ENCODE measurements around the gene GPATCH3. TPM values are rescaled to one million over a fixed set of nuclear protein-coding genes. Genes with fewer than 3 reads are reported as not detected.

GPATCH3 gene
- total RNA-seq, 4 donors from 2014 or later, result 5.4 to 13.6 (median 10.6) TPM

DNA sequence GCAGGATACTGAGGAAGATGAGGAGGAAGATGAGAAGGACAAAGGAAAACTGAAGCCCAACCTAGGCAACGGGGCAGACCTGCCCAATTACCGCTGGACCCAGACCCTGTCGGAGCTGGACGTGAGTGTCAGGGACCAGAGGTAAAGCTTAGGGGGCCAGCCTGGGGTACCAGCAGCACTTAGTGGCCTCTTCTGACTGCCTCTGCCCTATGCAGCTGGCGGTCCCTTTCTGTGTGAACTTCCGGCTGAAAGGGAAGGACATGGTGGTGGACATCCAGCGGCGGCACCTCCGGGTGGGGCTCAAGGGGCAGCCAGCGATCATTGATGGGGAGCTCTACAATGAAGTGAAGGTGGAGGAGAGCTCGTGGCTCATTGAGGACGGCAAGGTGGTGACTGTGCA, 42.4 kb upstream of the GPATCH3 start:
- TF ChIP-seq, protein P1, sequence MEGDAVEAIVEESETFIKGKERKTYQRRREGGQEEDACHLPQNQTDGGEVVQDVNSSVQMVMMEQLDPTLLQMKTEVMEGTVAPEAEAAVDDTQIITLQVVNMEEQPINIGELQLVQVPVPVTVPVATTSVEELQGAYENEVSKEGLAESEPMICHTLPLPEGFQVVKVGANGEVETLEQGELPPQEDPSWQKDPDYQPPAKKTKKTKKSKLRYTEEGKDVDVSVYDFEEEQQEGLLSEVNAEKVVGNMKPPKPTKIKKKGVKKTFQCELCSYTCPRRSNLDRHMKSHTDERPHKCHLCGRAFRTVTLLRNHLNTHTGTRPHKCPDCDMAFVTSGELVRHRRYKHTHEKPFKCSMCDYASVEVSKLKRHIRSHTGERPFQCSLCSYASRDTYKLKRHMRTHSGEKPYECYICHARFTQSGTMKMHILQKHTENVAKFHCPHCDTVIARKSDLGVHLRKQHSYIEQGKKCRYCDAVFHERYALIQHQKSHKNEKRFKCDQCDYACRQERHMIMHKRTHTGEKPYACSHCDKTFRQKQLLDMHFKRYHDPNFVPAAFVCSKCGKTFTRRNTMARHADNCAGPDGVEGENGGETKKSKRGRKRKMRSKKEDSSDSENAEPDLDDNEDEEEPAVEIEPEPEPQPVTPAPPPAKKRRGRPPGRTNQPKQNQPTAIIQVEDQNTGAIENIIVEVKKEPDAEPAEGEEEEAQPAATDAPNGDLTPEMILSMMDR (IDR thresholded peaks at IDR 0.05), result no peak

DNA sequence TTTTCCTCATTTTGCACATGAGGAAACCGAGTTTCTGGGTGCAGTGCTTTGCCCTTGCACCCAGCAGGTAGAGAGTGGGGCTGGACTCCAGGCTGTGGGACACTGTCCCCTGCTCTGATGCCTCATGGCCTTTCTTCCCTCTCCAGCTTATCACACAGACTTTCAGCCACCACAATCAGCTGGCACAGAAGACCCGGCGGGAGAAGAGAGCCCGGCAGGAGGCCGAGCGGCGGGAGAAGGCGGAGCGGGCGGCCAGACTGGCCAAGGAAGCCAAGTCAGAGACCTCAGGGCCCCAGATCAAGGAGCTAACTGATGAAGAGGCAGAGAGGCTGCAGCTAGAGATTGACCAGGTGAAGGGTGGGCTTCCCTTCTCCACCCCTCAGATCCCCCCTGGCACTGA, 41.0 kb upstream of the GPATCH3 start:
- DNase-seq (ENCODE audit: low spot score) (no peak), ATAC-seq (ENCODE audit: low FRiP score) (no peak)
- TF ChIP-seq, protein P1 (IDR thresholded peaks at IDR 0.05), result no peak

More for the DNA sequence above, 42.4 kb upstream of the GPATCH3 start:
- DNase-seq (ENCODE audit: low spot score), result no peak
- ATAC-seq (ENCODE audit: low FRiP score), result no peak

DNA sequence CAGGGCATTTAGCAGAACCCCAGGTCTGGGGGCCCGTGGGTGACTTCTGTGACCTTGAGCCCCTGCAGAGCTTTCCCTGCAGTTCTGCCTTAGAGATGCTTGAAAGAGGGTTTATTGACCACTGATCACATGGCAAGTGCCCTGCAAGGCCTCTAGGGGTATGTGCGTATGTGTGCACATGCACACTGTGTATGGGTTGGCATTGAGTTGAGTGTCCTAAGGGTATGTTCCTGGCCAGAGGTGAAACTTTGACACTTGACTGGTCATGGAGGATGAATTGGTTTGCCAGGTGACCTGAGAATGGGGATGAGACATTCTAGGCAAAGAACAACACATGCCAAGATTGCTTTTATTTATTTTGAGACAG, 38.4 kb upstream of the GPATCH3 start:
- DNase-seq (ENCODE audit: low spot score) (no peak), ATAC-seq (ENCODE audit: low FRiP score) (no peak)
- TF ChIP-seq, protein P1 (IDR thresholded peaks at IDR 0.05), result no peak

DNA sequence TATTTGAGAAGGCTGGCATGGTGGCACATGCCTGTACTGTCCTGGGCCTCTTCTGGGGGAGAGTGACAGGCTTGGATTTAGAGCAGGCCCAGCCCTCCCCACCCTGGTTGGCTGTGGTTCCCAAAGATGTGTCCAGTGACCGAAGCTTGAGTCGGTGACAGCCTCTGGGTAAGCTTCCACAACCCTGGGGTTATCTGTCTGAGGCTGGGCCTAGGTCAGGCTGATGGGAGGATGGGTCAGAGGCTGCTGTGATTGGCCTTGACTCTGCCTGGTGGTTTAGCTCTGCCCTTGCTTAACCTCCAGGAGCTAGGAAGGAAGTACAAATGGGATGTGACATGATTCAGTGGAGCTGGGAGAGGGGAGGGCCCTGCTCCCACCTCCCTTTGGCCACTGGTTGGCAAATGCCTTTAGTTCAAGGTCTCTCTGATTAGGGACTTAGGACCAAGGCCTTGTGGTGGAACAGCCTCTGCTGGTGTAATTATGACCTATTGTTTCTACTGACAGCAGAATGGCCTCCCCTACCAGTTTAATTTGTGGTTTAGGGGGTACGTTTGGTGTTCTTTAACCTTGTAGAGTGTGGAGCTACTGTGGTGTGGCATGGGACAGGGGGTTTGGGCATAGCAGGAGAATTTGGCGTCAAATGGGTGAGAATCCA, 37.9 kb upstream of the GPATCH3 start:
- TF ChIP-seq, protein P1 (IDR thresholded peaks at IDR 0.05), result no peak
- DNase-seq (ENCODE audit: low spot score), result no peak
- ATAC-seq (ENCODE audit: low FRiP score), result no peak

DNA sequence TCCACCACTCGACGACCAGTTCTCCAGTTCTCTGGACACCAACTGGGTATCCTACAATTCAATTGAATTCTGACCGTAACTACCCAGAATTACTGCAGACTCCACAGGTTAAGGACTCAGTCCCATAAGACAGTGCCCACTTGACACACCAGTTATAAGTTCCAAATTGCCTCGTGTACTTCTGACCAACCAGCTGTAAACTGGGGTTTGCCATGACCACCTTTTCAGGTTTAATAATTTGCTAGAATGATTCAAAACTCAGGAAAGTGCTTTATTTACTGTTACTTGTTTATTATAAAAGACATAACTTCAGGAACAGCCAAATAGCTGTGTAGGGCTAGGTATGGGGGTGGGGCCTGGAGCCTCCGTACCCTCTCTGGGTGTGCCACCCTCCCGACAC, 36.6 kb upstream of the GPATCH3 start:
- DNase-seq (ENCODE audit: low spot score), result no peak
- TF ChIP-seq, protein P1 (IDR thresholded peaks at IDR 0.05), result no peak

DNA sequence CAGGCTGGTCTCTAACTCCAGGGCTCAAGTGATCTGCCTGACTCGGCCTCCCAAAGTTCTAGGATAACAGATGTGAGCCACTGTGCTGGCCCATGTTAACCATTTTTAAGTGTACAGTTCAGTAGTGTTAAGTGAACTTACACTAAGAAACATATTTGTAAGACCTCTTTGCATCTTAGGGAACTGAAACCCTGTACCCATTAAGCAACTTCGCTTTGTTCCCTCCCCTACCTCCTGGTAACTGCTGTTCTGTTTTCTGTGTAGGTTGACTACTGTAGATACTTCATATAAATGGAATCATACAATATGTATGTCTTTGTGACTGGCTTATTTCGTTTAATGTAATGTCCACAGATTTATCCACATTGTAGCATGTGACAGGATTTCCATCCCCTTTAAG, 32.3 kb upstream of the GPATCH3 start:
- TF ChIP-seq, protein P1 (IDR thresholded peaks at IDR 0.05), result no peak
- ATAC-seq (ENCODE audit: low FRiP score), result no peak
- no peak for DNase-seq (ENCODE audit: low spot score)

More for the DNA sequence above, 36.6 kb upstream of the GPATCH3 start:
- ATAC-seq (ENCODE audit: low FRiP score), result no peak

DNA sequence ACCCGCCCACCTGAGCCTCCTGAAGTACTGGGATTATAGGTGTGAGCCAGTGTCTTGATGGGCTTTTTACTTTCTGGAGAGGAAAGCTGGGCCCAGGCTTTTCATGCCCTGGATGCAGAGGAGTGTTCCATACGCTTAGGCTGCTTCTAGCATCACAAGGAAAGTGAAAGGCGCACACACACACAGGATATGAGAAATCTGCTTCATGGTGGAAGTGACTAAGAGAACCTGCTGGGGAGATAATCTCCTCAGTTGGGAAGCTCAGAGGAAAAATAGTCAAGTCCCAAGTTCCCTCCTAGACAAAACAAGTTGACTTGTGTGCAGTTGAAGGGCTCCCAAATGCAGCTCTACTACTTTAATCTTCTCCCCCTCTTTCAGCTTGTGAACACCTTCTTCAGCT, 23.4 kb upstream of the GPATCH3 start:
- ATAC-seq (ENCODE audit: low FRiP score) (no peak), DNase-seq (ENCODE audit: low spot score) (no peak)
- TF ChIP-seq, protein P1 (IDR thresholded peaks at IDR 0.05), result no peak
